Upper lobe of left lung (tissue), 4 donors: Measurements from ENCODE around the gene AMIGO1.

Experiments used
- CTCF ChIP-seq, 6 experiments: fragments of 450-650 bp in 4 of 6; fragments of 200-600 bp in 2 of 6; sonication (generic) in 2 of 6; IDR thresholded peaks; one replicate each; pipeline ENCODE4 v1.5.1; 2016 to 2019; ENCODE audit warnings: antibody characterized with exemption in 6 of 6
- EP300 ChIP-seq, 4 donors: sonication (generic); formaldehyde crosslinking; IDR thresholded peaks; one replicate each; pipeline ENCODE4 v1.5.1; 2017; ENCODE audit warnings: antibody characterized with exemption in 4 of 4, control low read depth in 2 of 4
- POLR2A ChIP-seq, 4 donors: fragments of 450-650 bp; IDR thresholded peaks; one replicate each; pipeline ENCODE4 v1.5.1; 2016 to 2017; ENCODE audit warnings: antibody characterized with exemption in 4 of 4, mild to moderate bottlenecking in 2 of 4

DNA sequence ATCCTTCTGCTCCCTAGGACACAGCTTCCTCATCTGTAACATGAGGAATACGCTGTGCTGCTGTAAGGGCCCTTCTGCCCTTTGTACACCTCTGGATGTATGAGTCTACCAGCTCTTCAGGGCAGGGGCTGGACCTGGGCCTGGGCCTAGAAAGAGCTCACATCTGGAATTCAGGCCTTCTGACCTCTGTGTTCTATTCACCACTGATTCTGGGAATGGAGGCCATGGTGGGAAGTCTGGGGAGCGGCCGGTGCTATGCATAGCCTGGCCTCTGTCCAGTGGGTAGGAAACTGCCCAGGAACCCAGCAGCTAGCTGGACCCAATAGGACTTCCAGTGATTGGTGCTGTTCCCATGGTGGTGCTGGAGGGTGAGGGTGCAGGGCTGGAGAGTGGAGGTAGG lies 19.2 kb upstream of the AMIGO1 start:
- TF ChIP-seq EP300 (IDR thresholded peaks at IDR 0.05) (no peak), POLR2A (IDR thresholded peaks at IDR 0.05) (no peak), CTCF (IDR thresholded peaks at IDR 0.05) (no peak)
